ENCODE data around the gene MIB2.

Gene MIB2

GRCh38 chr1:1621173-1622009 lies 6.1 kb downstream of the MIB2 start:
- TF ChIP-seq POU2F2 (IDR thresholded peaks at IDR 0.05; ENCODE audit: low read depth, low read length) (no peak), SPI1 (IDR thresholded peaks at IDR 0.05; ENCODE audit: low read depth, low read length) (no peak), POLR2A (IDR thresholded peaks at IDR 0.05; ENCODE audit: low read depth, low read length) (no peak), TAF1 (IDR thresholded peaks at IDR 0.05; ENCODE audit: low read depth, low read length) (no peak), POLR2AphosphoS5 (IDR thresholded peaks at IDR 0.05; ENCODE audit: low read depth, low read length) (no peak), PAX5 (IDR thresholded peaks at IDR 0.05; ENCODE audit: insufficient read depth, low read length, severe bottlenecking) (no peak)
- no peak for FAIRE-seq

GRCh38 chr1:1622010-1622787 lies 6.9 kb downstream of the MIB2 start:
- FAIRE-seq (no peak), DNase-seq (ENCODE audit: insufficient read length, low spot score) (no peak)

More at GRCh38 chr1:1621173-1622009, 6.1 kb downstream of the MIB2 start:
- no peak for DNase-seq (ENCODE audit: insufficient read length, low spot score)

DNA sequence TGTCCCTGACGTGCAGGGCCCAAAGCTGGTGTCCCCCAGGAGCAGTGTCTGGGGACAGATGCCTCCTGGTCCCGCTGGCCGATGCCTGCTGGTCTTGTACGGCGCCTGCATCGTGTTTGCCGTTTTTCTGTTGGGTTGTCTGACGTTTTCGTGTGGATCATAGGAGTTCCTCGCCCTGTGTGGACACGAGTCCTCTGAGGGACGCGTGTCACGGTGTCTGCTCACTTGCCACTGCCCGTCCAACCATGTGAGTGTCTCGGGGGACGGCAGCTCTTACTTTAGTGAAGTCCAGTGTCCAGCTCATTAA lies 7.4 kb downstream of the MIB2 start:
- FAIRE-seq = no peak

More at GRCh38 chr1:1622010-1622787, 6.9 kb downstream of the MIB2 start:
- TF ChIP-seq TAF1 (IDR thresholded peaks at IDR 0.05; ENCODE audit: low read depth, low read length) (no peak), SPI1 (IDR thresholded peaks at IDR 0.05; ENCODE audit: low read depth, low read length) (no peak), POLR2AphosphoS5 (IDR thresholded peaks at IDR 0.05; ENCODE audit: low read depth, low read length) (no peak), PAX5 (IDR thresholded peaks at IDR 0.05; ENCODE audit: insufficient read depth, low read length, severe bottlenecking) (no peak), POU2F2 (IDR thresholded peaks at IDR 0.05; ENCODE audit: low read depth, low read length) (no peak), POLR2A (IDR thresholded peaks at IDR 0.05; ENCODE audit: low read depth, low read length) (no peak)

GRCh38 chr1:1623181-1623630 lies 7.9 kb downstream of the MIB2 start:
- DNase-seq (ENCODE audit: insufficient read length, low spot score) (no peak), FAIRE-seq (no peak)
- TF ChIP-seq PAX5 (IDR thresholded peaks at IDR 0.05; ENCODE audit: insufficient read depth, low read length, severe bottlenecking) = no peak
- TF ChIP-seq SPI1 (IDR thresholded peaks at IDR 0.05; ENCODE audit: low read depth, low read length) = no peak
- no peak for TF ChIP-seq TAF1 (IDR thresholded peaks at IDR 0.05; ENCODE audit: low read depth, low read length)
- TF ChIP-seq POLR2A (IDR thresholded peaks at IDR 0.05; ENCODE audit: low read depth, low read length) = no peak
- TF ChIP-seq POU2F2 (IDR thresholded peaks at IDR 0.05; ENCODE audit: low read depth, low read length) = no peak
- no peak for TF ChIP-seq POLR2AphosphoS5 (IDR thresholded peaks at IDR 0.05; ENCODE audit: low read depth, low read length)

More for the DNA sequence above, 7.4 kb downstream of the MIB2 start:
- no peak for DNase-seq (ENCODE audit: insufficient read length, low spot score)
- no peak for TF ChIP-seq PAX5 (IDR thresholded peaks at IDR 0.05; ENCODE audit: insufficient read depth, low read length, severe bottlenecking)
- no peak for TF ChIP-seq POLR2A (IDR thresholded peaks at IDR 0.05; ENCODE audit: low read depth, low read length)
- TF ChIP-seq SPI1 (IDR thresholded peaks at IDR 0.05; ENCODE audit: low read depth, low read length) = no peak

GRCh38 chr1:1623631-1624442 lies 8.5 kb downstream of the MIB2 start:
- TF ChIP-seq SPI1 (IDR thresholded peaks at IDR 0.05; ENCODE audit: low read depth, low read length) (no peak), POLR2A (IDR thresholded peaks at IDR 0.05; ENCODE audit: low read depth, low read length) (no peak), PAX5 (IDR thresholded peaks at IDR 0.05; ENCODE audit: insufficient read depth, low read length, severe bottlenecking) (no peak), TAF1 (IDR thresholded peaks at IDR 0.05; ENCODE audit: low read depth, low read length) (no peak), POU2F2 (IDR thresholded peaks at IDR 0.05; ENCODE audit: low read depth, low read length) (no peak), POLR2AphosphoS5 (IDR thresholded peaks at IDR 0.05; ENCODE audit: low read depth, low read length) (no peak)
- FAIRE-seq = no peak
- DNase-seq (ENCODE audit: insufficient read length, low spot score) = no peak

DNA sequence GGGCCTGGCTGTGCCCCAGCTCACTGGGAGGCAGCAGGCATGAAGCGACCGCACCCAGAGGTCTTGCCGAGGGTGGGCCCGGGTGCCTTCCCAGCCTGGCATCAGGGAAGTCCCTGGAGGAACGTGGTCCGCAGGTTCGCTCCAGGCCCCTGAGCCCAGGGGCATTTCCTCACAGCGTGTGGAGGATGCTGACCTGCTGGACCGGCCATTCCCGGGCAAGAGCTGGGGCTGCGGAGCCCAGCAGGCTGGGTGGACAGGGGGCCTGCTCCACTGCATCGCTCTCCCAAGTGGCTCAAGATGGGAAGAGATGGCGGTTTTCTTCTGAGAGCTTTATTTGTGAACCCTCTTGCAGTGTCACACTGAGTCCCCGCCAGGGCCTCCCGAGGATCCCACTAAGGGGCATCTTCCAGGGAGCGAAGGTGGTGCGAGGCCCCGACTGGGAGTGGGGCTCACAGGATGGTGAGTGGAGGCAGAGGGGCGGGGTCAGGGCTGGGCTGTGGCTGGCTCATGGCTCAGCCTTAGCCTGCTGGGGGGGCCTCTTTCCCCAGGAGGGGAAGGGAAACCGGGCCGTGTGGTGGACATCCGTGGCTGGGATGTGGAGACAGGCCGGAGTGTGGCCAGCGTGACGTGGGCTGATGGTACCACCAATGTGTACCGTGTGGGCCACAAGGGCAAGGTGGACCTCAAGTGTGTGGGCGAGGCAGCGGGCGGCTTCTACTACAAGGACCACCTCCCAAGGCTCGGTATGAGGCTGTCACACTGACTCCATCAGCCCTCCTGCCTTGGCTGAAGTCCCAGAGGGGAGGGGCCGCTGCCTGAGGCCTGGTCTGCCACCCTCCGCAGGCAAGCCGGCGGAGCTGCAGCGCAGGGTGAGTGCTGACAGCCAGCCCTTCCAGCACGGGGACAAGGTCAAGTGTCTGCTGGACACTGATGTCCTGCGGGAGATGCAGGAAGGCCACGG lies 9.4 kb downstream of the MIB2 start:
- FAIRE-seq (no peak), DNase-seq (ENCODE audit: insufficient read length, low spot score) (no peak)
- TF ChIP-seq SPI1 (IDR thresholded peaks at IDR 0.05; ENCODE audit: low read depth, low read length) (no peak), POLR2AphosphoS5 (IDR thresholded peaks at IDR 0.05; ENCODE audit: low read depth, low read length) (no peak), PAX5 (IDR thresholded peaks at IDR 0.05; ENCODE audit: insufficient read depth, low read length, severe bottlenecking) (no peak), POU2F2 (IDR thresholded peaks at IDR 0.05; ENCODE audit: low read depth, low read length) (no peak), POLR2A (IDR thresholded peaks at IDR 0.05; ENCODE audit: low read depth, low read length) (no peak), TAF1 (IDR thresholded peaks at IDR 0.05; ENCODE audit: low read depth, low read length) (no peak)

- FAIRE-seq (no peak), DNase-seq (ENCODE audit: insufficient read length, low spot score) (no peak)
- no peak for TF ChIP-seq POU2F2 (IDR thresholded peaks at IDR 0.05; ENCODE audit: low read depth, low read length)
- no peak for TF ChIP-seq TAF1 (IDR thresholded peaks at IDR 0.05; ENCODE audit: low read depth, low read length)
- TF ChIP-seq POLR2AphosphoS5 (IDR thresholded peaks at IDR 0.05; ENCODE audit: low read depth, low read length) = no peak
- no peak for TF ChIP-seq POLR2A (IDR thresholded peaks at IDR 0.05; ENCODE audit: low read depth, low read length)
These were observed 10.1 kb downstream of the MIB2 start for GRCh38 chr1:1625404-1625775.

GRCh38 chr1:1625824-1626206 lies 10.5 kb downstream of the MIB2 start:
- no peak for DNase-seq (ENCODE audit: insufficient read length, low spot score)
- TF ChIP-seq POLR2A (IDR thresholded peaks at IDR 0.05; ENCODE audit: low read depth, low read length) = no peak
- FAIRE-seq = no peak

Data from GM12891 (cell line).